ENCODE measurements around the gene MAGI2.
A peak's percentile ranks its signal among the peaks of the same experiment; 100 is the strongest.
"Not testable (repeated sequence)": the region's sequence is repeated elsewhere in the genome, so short reads cannot be mapped to it uniquely, and the experiment has no call there.

MAGI2 gene

GRCh38 chr7:79137942-79138341, 315.5 kb downstream of the MAGI2 start:
- peak; percentile 53 for DNase-seq

- no peak for DNase-seq
Observed at GRCh38 chr7:79132844-79133451, 320.5 kb downstream of the MAGI2 start.

DNA sequence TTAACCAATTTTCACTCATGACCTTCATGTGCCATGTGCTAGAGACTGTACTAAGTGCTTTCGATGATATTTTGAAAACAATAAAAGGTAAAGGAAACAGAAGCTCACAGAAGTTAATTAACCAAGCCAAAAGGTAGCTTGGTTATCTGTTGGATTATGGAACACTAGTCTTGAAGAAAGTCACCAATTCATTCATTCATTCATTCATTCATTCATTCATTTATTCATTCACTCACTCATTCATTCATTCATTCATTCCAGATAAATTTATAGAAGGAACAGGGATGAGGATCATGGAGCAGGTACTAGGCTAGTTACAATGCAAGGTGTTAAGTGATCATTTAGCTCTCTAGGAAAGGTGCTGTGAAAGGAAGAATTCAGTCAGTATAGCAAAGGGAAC, 322.8 kb downstream of the MAGI2 start:
- no peak for DNase-seq

- DNase-seq = no peak
Observed at GRCh38 chr7:79124331-79124730, 329.1 kb downstream of the MAGI2 start.

GRCh38 chr7:79118143-79118542, 335.3 kb downstream of the MAGI2 start:
- DNase-seq = no peak

DNA sequence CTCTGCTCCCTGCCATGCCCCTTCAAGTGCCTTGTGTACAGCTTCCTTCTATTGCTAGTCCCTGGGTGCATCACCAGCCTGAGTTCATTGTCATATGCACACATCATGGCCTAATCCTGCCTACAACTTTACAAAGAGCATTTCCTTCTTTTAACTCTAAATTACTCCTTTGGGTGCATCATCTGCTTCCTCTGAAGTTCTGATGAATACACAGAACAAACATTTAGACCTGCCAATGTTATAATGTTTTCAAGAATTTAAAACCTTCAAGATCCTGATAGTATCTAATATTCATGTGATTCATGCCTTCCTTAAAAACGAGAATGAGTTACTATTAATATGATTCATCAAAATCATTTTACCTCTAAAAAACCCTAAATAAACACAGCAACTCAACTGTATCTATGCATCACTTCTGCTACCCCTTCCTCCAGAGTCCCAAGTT, 357.1 kb downstream of the MAGI2 start:
- peak; percentile 60 for DNase-seq

- DNase-seq = no peak
Observed at GRCh38 chr7:79093421-79093820, 360.0 kb downstream of the MAGI2 start.

GRCh38 chr7:79091661-79092060, 361.8 kb downstream of the MAGI2 start:
- peak; percentile 22 for DNase-seq

DNA sequence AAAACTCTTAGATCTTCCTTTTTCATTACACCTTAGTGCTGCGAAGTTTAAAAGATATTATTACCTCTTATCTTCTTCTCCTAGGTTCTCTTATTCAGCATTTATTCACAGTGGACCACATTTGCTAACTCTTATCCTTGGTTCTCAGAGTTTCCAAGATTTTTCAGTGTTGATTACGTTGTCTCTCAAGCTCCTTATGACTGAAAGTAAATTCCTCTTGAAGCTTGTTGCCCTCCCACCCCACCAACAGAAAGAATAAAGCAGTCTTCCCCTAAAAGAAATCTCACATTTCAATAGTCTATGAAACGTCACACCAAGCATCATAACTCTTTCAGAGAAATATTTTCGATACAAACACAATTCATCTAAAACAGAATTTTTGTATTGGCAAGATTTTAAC, 362.5 kb downstream of the MAGI2 start:
- no peak for DNase-seq

GRCh38 chr7:79090543-79090942, 362.9 kb downstream of the MAGI2 start:
- DNase-seq = peak; percentile 53

DNA sequence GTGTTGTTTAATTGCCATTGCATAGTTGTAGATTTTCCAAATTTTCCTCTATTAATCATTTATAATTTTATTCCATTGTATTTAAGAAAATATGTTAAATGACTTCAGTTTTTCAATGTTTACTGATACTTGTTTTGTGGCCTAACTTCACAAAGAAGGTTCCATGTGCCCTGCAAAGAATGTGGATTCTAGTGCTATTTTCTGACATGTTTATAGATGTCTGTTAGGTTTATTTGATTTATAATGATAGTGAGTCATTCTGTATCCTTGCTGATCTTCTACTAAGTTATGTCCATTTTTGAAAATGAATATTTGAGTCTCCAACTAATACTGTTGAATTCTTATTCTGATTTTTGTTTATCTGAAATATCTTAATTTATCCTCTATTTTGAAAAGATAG, 369.0 kb downstream of the MAGI2 start:
- DNase-seq = no peak

DNA sequence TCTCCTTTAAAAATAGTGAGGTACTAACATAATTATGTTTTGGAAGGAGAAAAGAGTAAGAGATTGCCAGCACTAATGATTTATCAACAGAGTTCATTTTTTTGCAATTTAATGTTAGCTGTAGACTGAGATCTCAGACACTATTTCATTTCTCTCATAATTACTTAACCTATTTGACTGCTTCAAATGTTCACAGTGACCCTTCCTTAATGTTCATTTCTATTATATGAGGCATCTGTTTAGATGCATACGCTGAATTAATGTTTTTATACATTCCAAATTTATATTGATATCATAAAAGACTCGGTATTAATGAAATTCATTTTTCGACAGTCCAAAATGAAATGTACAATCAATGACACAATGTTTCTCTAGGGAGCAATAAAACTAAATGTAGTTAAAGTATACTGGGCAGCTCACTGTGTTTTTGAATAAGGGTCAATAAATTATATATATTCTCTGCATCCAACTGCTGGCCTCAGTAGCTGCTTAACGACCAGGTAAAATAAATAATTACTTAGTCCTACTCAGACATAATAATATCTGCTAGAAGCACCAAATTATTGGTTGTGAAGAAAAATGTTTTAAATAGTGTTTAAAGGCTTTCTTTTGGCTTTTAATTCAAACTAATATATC, 373.4 kb downstream of the MAGI2 start:
- no peak for DNase-seq

- DNase-seq = no peak
Observed at GRCh38 chr7:79078273-79078672, 375.2 kb downstream of the MAGI2 start.

DNA sequence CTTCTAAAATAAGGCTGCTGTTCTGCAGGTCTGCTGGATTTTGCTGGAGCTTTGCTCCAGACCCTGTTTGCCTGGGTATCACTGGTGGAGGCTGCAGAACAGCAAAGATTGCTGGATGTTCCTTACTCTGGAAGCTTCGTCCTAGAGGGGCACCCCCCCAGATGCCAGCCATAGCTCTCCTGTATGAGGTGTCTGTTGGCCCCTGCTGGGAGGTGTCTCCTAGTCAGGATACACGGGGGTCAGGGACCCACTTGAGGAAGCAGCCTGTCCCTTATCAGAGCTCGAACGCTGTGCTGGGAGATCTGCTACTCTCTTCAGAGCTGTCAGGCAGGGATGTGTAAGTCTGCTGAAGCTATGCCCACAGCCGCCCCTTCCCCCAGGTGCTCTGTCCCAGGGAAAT, 382.3 kb downstream of the MAGI2 start:
- DNase-seq = not testable (repeated sequence)

GRCh38 chr7:79064187-79064823, 389.2 kb downstream of the MAGI2 start:
- no peak for DNase-seq

GRCh38 chr7:79063019-79063698, 390.3 kb downstream of the MAGI2 start:
- DNase-seq = no peak

GRCh38 chr7:79060498-79060897, 393.0 kb downstream of the MAGI2 start:
- DNase-seq = no peak

GRCh38 chr7:79055722-79056415, 397.6 kb downstream of the MAGI2 start:
- no peak for DNase-seq

DNA sequence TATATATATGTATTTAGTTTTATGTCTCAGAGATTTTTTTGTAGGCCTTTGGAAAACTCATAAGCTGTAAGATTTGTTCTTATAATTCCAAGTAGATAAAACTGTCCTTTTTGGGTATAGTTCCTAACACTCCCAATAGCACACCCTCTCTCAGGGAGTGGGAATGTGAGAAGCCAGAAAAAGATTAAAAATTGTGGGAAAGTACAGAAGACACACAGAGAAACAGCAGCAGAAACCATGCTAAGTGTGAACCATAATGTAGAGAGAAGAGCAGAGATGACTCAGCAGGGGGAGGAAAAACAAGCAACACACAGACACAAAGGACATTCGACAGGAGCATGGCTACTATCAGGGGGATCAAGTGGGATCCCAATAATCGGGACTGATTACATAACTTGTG, 401.6 kb downstream of the MAGI2 start:
- DNase-seq = no peak

DNA sequence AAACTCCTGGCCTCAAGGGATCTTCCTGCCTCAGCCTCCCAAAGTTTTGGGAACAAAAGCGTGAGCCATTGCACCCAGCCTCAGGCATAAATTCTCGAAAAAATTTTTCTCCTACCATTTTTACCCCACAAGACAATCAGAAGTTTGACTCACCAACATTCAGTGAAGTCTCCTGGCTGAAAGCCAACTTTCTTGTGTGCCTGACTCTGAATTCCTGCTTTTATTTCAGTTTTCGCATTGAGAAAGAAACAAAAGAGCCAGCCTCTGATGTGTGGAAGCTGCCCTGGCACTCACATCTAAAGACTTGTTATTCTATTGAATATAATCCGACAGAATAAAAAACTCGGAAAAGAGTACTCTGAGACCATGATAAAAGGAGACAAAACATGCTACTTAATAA, 402.9 kb downstream of the MAGI2 start:
- DNase-seq = peak; percentile 57

DNA sequence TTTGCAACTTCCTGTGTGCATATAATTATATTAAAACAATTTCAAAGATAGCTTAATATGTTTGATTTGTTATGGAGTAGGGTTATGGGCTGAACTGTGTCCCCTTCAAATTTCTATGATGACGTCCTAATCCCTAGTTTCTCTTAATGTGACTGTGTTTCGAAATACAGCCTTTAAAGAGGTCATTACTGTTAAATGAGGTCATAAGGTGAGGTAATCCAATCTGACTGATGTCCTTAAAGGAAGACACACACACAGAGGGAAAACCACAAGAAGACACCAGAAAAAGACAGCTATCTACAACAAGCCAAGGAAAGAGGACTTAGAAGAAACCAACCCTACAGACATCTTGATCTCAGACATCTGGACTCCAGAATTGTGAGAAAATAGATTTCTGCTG, 407.4 kb downstream of the MAGI2 start:
- DNase-seq = no peak

DNA sequence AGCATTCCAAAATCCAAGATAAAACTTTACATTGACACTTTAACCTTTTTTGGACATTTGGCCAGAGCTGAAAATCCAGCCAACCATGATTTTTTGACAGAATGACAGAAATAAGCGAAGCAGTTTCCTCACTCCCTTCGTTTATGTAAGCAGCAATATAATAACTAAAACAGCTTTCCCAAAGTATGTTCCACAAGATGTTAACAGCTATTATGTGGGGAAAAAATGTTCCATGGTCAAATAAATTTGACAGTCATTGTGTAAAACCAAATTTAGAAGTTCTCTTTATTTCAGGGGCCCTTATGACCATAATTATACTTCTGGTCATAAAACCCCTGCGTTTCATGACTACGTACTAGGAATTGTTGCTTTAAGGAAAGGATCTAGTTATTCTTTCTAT, 416.5 kb downstream of the MAGI2 start:
- no peak for DNase-seq

GRCh38 chr7:79036356-79036755, 417.1 kb downstream of the MAGI2 start:
- peak; percentile 3 for DNase-seq
